AG04450 (cell line): ENCODE measurements around the gene ING4. TPM values are rescaled to one million over a fixed set of nuclear protein-coding genes. Genes with fewer than 3 reads are reported as not detected.

ENCODE experiments used
- CTCF ChIA-PET: fragments of 300-600, 350-600 bp; formaldehyde crosslinking; extraction: SDS; loops from one replicate; lab custom pipeline; 2022; ENCODE audit warnings: antibody characterized with exemption, inconsistent platforms; lab: Charles Lee
- POLR2A ChIA-PET: fragments of 350-600 bp; formaldehyde crosslinking; extraction: SDS; loops from one replicate; lab custom pipeline; 2021; ENCODE audit warnings: antibody characterized with exemption, inconsistent platforms; lab: Yijun Ruan, JAX
- DNase-seq: peaks from one replicate; pipeline ENCODE4 v3.0.0-alpha.2; 2011; ENCODE audit warnings: low read depth, low spot score
- H3K27ac ChIP-seq: one replicate; pipeline ENCODE4 v1.5.1; 2012; ENCODE audit warnings: low read depth, low read length, control low read depth
- H3K27me3 ChIP-seq: one replicate; pipeline ENCODE4 v1.6.0; 2012; ENCODE audit warnings: low read length; ENCODE audit not compliant: control insufficient read depth, insufficient read depth
- H3K4me3 ChIP-seq: 2 replicates; pipeline ENCODE4 v1.5.1; 2011; ENCODE audit warnings: mild to moderate bottlenecking, low read depth, low read length, control low read depth
- H3K9me3 ChIP-seq: 2 replicates; pipeline ENCODE4 v1.5.1; 2012; ENCODE audit warnings: low read length; ENCODE audit not compliant: control insufficient read depth, insufficient read depth
- CTCF ChIP-seq: IDR thresholded peaks from 2 replicates; pipeline ENCODE4 v1.5.1; 2011; ENCODE audit warnings: low read depth, low read length, control low read depth, inconsistent platforms
- polyA plus RNA-seq: library from polyadenylated mRNA; depleted of rRNA; stranded (reverse); fragments of >200 nt; gene quantifications from 2 replicates; pipeline ENCODE4 v1.2.3, GENCODE V29; 2011

The ING4 gene
- polyA plus RNA-seq, 1 experiment = 66.6 TPM

- no peak for TF ChIP-seq CTCF
- H3K27me3 ChIP-seq = no peaks in the 10 kb centered on the region
- no peak overlapping the region for H3K4me3 ChIP-seq
- H3K27ac ChIP-seq = no peak overlapping the region
- no peaks in the 10 kb centered on the region for H3K9me3 ChIP-seq
- CTCF ChIA-PET = interaction anchor here (1.5 kb wide), 1 partner anchor 23 kb away, joined by 4 read pairs; no protein-coding TSS in a partner anchor
- no peak for DNase-seq
- POLR2A ChIA-PET = no interaction called here
Observed at GRCh38 chr12:6667559-6668210, 4.8 kb upstream of the ING4 start.

GRCh38 chr12:6666211-6666610, 3.3 kb upstream of the ING4 start:
- no peak for DNase-seq
- ChIA-PET POLR2A (interaction anchor here (0.5 to 0.7 kb wide), 2 partner anchors 81 to 161 kb away, joined by 3 to 5 read pairs; no protein-coding TSS in a partner anchor), CTCF (interaction anchor here (2.0 kb wide), 1 partner anchor 18 kb away, joined by 5 read pairs; no protein-coding TSS in a partner anchor)
- no peak for TF ChIP-seq CTCF
- no peak overlapping the region for H3K27ac ChIP-seq
- no peaks in the 10 kb centered on the region for H3K9me3 ChIP-seq
- H3K4me3 ChIP-seq = no peak overlapping the region
- no peaks in the 10 kb centered on the region for H3K27me3 ChIP-seq

GRCh38 chr12:6664902-6665301, 2.0 kb upstream of the ING4 start:
- H3K27me3 ChIP-seq = no peaks in the 10 kb centered on the region
- H3K27ac ChIP-seq = no peak overlapping the region
- DNase-seq = no peak
- no peak for TF ChIP-seq CTCF
- H3K9me3 ChIP-seq = no peaks in the 10 kb centered on the region
- H3K4me3 ChIP-seq = no peak overlapping the region
- CTCF ChIA-PET = interaction anchor here (1.5 kb wide), 2 partner anchors 20 to 170 kb away, joined by 3 to 5 read pairs; no protein-coding TSS in a partner anchor
- POLR2A ChIA-PET = interaction anchor here (1.1 kb wide), 1 partner anchor 59 kb away, joined by 3 read pairs; the partner anchor contains the start of gene COPS7A

GRCh38 chr12:6662602-6662905, 365 bp downstream of the ING4 start:
- H3K9me3 ChIP-seq = no peaks in the 10 kb centered on the region
- no peak for TF ChIP-seq CTCF
- peak overlapping the region; percentile 91 for H3K4me3 ChIP-seq
- peak overlapping the region; percentile 66 for H3K27ac ChIP-seq
- H3K27me3 ChIP-seq = no peaks in the 10 kb centered on the region
- DNase-seq = no peak
- ChIA-PET POLR2A (interaction anchor here (1.0 kb wide), 1 partner anchor 27 kb away, joined by 3 read pairs; the partner anchor contains the start of gene ZNF384), CTCF (no interaction called here)

GRCh38 chr12:6653987-6654386, 8.9 kb downstream of the ING4 start:
- no peak for TF ChIP-seq CTCF
- POLR2A ChIA-PET = no interaction called here
- CTCF ChIA-PET = interaction anchor here (0.7 kb wide), 1 partner anchor 9 kb away, joined by 5 read pairs; no protein-coding TSS in a partner anchor

More at GRCh38 chr12:6653987-6654386, 8.9 kb downstream of the ING4 start:
- no peak for DNase-seq
- no peak overlapping the region for H3K4me3 ChIP-seq
- no peaks in the 10 kb centered on the region for H3K27me3 ChIP-seq
- H3K27ac ChIP-seq = no peak overlapping the region
- no peaks in the 10 kb centered on the region for H3K9me3 ChIP-seq
